Measurements from ENCODE around the gene SLC35F1. TPM values are rescaled to one million over a fixed set of nuclear protein-coding genes. Genes with fewer than 3 reads are reported as not detected.

The SLC35F1 gene
- total RNA-seq, 4 donors from 2014 or later: 0.08 to 0.57 (median 0.09) TPM

GRCh38 chr6:117932001-117932400 is 24.9 kb downstream of the SLC35F1 start:
- DNase-seq: no peak
- Histone ChIP-seq H3K27me3 (no peaks in the 10 kb centered on the region), H3K27ac (no peak overlapping the region), H3K36me3 (no peaks in the 10 kb centered on the region), H3K9me3 (peaks cover 0 to 8% (median 0%) of the 10 kb centered on the region in 3 donors), H3K4me1 (no peaks in the 10 kb centered on the region), H3K4me3 (no peak overlapping the region)
- 71 to 82% methylated on average over 3 of the region's 3 CpGs for WGBS, 2 donors
- intact Hi-C loops (cut with DNase I): no loop called here
- TF ChIP-seq POLR2A (IDR thresholded peaks at IDR 0.05): no peak
- no peak for TF ChIP-seq CTCF (IDR thresholded peaks at IDR 0.05)

- Histone ChIP-seq H3K9me3 (peaks cover 0 to 8% (median 0%) of the 10 kb centered on the region in 3 donors), H3K4me1 (no peaks in the 10 kb centered on the region), H3K36me3 (no peaks in the 10 kb centered on the region), H3K27me3 (no peaks in the 10 kb centered on the region), H3K4me3 (no peak overlapping the region), H3K27ac (no peak overlapping the region)
- TF ChIP-seq CTCF (IDR thresholded peaks at IDR 0.05): no peak
- no peak for TF ChIP-seq POLR2A (IDR thresholded peaks at IDR 0.05)
- WGBS, 2 donors: 39 to 44% methylated on average over 3 of the region's 3 CpGs
- intact Hi-C loops (cut with DNase I): no loop called here
- DNase-seq: no peak
These were observed 25.6 kb downstream of the SLC35F1 start for GRCh38 chr6:117932676-117933075.

- no peak for TF ChIP-seq CTCF (IDR thresholded peaks at IDR 0.05)
- TF ChIP-seq POLR2A (IDR thresholded peaks at IDR 0.05): no peak
- peaks cover 0 to 4% (median 0%) of the 10 kb centered on the region in 3 donors for H3K9me3 ChIP-seq
- no peak for DNase-seq
- no peaks in the 10 kb centered on the region for H3K27me3 ChIP-seq
- 47 to 63% methylated on average over 4 of the region's 4 CpGs for WGBS, 2 donors
- H3K4me1 ChIP-seq: no peaks in the 10 kb centered on the region
- no peak overlapping the region for H3K4me3 ChIP-seq
- H3K36me3 ChIP-seq: no peaks in the 10 kb centered on the region
- no peak overlapping the region for H3K27ac ChIP-seq
- intact Hi-C loops (cut with DNase I): no loop called here
These were observed 26.4 kb downstream of the SLC35F1 start for GRCh38 chr6:117933471-117933870.

- Histone ChIP-seq H3K27me3 (no peaks in the 10 kb centered on the region), H3K27ac (no peak overlapping the region), H3K4me3 (no peak overlapping the region), H3K9me3 (no peaks in the 10 kb centered on the region), H3K36me3 (no peaks in the 10 kb centered on the region), H3K4me1 (no peaks in the 10 kb centered on the region)
- WGBS, 2 donors: 65 to 70% methylated on average over 4 of the region's 5 CpGs
- intact Hi-C loops (cut with DNase I): no loop called here
- no peak for DNase-seq
- TF ChIP-seq CTCF (IDR thresholded peaks at IDR 0.05) (no peak), POLR2A (IDR thresholded peaks at IDR 0.05) (no peak)
These were observed 31.4 kb downstream of the SLC35F1 start for GRCh38 chr6:117938311-117938995.

GRCh38 chr6:117947234-117947633 is 40.2 kb downstream of the SLC35F1 start:
- intact Hi-C loops (cut with DNase I): no loop called here
- Histone ChIP-seq H3K4me1 (no peaks in the 10 kb centered on the region), H3K4me3 (no peak overlapping the region), H3K27me3 (no peaks in the 10 kb centered on the region), H3K9me3 (no peaks in the 10 kb centered on the region), H3K36me3 (no peaks in the 10 kb centered on the region), H3K27ac (no peak overlapping the region)
- TF ChIP-seq CTCF (IDR thresholded peaks at IDR 0.05) (no peak), POLR2A (IDR thresholded peaks at IDR 0.05) (no peak)
- 43 to 72% methylated on average over 1 of the region's 1 CpG for WGBS, 2 donors
- no peak for DNase-seq
